Esophagus mucosa (tissue), 1 donor: Measurements from ENCODE around the gene EVI2B. TPM values are rescaled to one million over a fixed set of nuclear protein-coding genes. Genes with fewer than 3 reads are reported as not detected.
"Not testable (repeated sequence)": the region's sequence is repeated elsewhere in the genome, so short reads cannot be mapped to it uniquely, and the experiment has no call there.

Experiments
- ATAC-seq: fragments of 200-7000 bp; cut with Tn5 transposase; one replicate; pipeline ENCODE4 v1.9.1; 2020
- total RNA-seq: library from RNA; stranded (reverse); gene quantifications from one replicate; pipeline ENCODE4 v1.2.4, GENCODE V29; 2023
- donor health status: DM: yes; HTN: yes; CAD: no.

Gene EVI2B
- total RNA-seq, 1 donor from 2014 or later, result 1.3 TPM

DNA sequence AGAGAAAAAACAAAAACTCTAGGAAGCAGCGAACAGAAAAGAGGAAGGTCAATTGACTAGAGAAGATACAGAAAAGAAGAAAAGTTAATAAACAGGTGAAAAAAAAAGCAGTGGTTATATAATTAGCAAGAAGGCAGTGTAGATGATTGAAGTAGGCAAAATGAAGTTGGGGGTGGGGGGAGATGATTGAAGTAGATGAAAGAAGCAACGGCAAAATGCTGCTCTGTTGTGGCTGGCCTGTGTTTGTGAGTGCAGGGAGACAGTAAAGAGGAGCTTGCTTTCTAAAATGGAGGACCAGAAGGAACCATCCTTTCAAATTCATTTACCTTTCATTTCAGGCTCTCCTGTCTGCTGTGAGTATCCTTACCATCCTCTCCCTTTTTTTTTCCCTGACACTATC, 3.6 kb downstream of the EVI2B start:
- no peak for ATAC-seq

DNA sequence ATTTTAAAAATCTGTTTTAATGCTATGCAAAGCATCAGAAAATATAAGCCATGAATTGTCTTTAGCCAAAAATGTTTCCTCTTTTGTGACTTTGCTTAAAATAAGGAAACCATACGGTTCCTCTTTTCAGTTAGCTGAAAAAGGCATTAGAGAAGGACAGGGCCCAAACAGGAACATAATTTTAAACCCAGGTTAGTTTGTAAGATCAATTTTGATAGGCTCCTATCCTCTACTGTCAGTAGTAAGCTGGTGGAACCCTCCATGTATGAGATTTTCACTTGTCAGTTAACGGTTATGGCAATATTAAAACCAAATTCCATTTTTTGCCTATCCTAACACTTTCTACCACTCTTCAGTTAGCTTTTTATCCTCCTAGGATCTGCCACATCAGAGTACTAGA, 4.3 kb downstream of the EVI2B start:
- peak; percentile 38 for ATAC-seq

DNA sequence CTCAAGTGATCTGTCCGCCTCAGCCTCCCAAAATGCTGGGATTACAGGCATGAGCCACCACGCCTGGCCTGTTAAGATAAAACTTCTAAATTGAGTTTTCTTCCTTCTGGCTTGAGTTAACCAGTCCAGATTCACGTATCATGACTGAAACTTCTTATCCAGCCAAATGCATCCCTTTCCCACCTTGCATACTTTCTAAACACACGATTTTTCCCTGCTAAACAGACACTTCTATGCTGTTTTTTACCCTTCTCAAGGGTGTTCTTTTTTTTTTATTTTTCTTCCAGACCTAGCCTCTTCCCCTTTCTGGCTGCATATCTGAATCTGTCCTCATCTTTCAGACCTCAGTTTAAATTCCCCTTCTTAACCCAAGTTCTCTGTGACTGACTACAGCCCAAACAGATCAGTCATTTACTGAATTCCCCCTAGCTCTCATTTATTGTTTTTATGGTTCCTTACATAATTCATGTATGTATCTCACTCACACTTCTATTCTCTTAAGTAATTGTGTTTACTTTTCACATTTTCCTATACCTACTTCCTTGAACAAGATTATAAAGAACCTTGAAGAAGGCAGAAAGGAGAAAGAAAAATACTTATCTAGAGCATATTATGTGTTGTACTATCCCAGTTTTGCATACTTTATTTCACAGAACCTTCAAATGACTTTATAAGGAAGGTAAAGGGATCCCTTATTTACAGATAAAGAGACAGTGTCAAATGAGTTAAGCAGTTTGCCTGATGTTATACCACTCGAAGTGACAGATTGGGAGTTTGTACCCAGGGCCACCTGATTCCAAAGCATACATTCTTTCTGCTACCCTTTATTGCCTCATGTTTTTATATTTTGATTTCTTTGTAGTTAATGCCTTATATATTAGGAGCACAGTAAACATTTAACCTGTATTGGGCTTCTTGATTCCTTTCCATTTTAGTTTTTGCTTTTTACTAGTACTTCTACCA, 5.2 kb downstream of the EVI2B start:
- ATAC-seq, result no peak

DNA sequence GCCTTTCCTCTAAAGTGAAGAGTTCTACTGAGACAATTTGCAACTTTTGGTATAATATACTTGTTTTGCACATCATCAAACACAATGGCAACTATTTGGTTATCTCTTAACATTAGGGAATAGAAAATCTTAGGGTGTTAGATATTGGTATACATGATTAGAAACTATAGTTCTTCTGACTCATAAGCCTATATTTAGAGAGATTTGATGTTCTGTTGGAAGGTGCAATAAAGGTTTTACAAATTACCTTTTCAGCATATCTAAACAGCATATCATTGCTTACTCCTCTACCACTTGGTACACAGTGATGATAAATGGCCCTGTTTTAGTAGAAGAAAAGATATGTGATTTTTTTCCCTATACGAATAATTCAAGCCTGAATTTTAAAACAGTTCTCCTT, 6.2 kb downstream of the EVI2B start:
- no peak for ATAC-seq

- ATAC-seq, result no peak
Observed at GRCh38 chr17:31299624-31300023, 14.2 kb downstream of the EVI2B start.

GRCh38 chr17:31297090-31297489, 16.8 kb downstream of the EVI2B start, which contains the start of gene OMG:
OMG (minus strand) TSS chr17:31297239; CDS start chr17:31296331, 908 bp downstream.
- ATAC-seq, result no peak

DNA sequence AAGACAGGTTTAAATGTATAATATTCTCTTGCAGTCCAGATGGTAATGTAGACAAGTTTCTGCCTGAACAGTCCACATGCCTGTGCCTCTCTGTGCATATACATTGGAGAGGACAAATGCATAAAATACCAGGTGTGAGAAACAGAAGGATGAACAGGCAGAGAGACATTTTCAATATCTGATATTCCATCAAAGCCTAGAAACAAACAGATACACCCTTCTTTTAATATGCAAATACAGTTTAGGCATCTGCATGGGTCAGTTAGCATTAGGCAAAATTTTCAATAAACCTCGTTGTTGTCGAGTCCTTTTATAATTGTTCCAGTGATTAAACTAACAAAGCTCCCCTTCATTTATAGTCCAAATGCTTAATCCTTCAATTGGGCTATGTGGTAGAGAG, 17.7 kb downstream of the EVI2B start:
- ATAC-seq, result no peak

DNA sequence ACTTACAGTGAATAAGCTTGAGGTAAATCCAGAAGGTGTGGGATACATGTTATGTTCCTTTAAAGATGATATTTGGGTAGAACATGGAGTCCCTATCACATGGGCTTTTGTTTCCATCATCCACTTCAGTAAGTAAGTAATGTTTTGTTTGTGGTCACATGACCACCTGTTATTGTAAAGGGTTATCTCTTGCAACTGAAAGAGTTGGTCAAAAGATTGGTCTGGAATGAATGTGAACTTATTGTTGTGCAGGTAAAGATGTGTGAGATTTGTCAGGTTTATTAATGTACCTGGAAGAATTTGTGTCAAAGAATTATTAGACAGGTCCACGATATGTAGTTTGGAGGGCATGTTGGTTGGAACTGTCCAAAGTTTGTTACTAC, 18.4 kb downstream of the EVI2B start:
- ATAC-seq, result no peak

GRCh38 chr17:31294820-31295488, 18.9 kb downstream of the EVI2B start:
- ATAC-seq, result no peak

GRCh38 chr17:31294231-31294630, 19.6 kb downstream of the EVI2B start:
- no peak for ATAC-seq

GRCh38 chr17:31293581-31293980, 20.3 kb downstream of the EVI2B start:
- no peak for ATAC-seq

DNA sequence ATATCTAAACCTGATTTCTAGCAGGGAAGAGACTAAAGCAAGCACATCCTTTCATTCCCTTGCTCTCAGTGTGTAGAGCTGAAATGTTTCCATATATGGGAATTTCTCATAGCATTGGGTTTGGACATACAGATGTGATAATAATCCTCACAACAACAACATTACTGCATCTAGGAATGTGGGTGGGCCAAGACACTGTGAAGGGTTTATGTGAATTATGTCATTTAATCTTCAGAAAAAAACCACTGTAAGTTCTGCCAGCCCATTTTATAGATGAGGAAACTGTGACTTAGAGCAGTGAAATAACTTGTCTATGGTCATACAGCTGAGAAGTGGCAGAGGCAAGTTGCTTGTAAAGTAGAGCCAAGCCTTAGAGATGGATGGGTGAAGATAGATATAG, 22.0 kb downstream of the EVI2B start:
- ATAC-seq, result no peak

- no peak for ATAC-seq
Observed at GRCh38 chr17:31289790-31290189, 24.1 kb downstream of the EVI2B start.

DNA sequence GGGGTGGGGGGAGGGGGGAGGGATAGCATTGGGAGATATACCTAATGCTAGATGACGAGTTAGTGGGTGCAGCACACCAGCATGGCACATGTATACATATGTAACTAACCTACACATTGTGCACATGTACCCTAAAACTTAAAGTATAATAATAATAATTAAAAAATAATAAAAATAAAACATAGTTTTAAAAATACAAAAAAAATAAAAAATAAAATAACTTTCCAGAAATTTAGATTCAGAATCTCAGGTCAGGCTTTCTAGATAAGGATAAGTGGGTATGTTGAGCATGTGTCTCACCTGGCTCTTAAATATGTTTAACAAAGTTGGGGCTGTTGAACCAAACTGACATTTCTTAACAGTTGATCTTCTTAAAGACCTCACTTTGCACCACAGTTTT, 25.9 kb downstream of the EVI2B start:
- ATAC-seq, result not testable (repeated sequence)

DNA sequence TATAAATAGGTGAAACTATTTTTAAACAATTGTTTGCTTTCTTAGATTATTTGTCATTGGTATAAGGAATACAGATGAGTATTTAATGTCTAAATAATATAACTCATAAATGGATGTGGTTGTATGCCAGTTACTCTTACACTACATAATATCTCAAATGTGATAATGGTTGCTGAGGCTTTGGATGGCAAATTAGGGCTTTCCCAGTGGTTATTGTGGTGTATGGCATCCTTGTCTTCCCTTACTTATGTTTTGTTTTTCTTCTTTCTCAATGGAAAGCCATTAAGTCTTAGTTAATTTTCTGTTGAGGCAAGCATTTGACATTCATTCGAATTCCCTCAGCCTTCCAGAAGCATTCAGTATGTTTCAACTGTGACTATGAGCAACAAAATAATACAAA, 27.3 kb downstream of the EVI2B start:
- ATAC-seq, result no peak

- no peak for ATAC-seq
Observed at GRCh38 chr17:31283841-31284240, 30.0 kb downstream of the EVI2B start.

DNA sequence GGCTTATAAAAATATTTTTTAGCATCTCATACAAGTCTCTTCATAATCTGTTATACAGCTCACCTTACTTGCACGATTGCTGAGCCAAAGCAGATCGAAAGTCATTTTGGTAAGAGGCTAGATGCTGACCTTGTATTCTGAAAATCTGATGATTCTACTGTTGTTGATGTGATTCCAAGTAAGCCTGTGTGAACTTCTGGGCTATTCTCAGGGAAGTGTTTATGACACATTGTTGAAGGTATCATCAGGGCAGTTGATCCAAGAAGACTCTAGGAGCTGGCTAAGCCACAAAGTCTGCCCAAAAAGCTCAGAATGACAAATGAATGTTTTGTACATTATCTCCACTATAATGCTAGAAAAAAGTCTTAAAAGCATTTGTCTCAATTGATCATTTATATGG, 32.8 kb downstream of the EVI2B start:
- ATAC-seq, result no peak

GRCh38 chr17:31279401-31279800, 34.5 kb downstream of the EVI2B start:
- no peak for ATAC-seq

DNA sequence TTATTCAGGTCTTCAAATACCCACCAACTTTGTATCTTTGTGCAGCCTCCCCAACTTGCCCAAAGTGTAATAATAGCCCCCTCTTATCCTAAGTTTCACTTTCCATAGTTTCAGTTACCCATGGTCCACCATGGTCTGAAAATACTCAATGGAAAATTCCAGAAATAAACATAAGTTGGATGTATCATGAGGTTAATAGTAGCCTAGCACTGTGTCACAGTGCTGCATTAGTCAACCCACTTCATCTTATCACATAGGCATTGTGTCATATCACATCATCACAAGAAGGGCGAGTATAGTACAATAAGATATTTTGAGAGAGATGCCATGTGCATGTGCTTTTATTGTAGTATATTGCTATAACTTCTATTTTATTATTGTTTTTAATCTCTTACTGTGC, 38.7 kb downstream of the EVI2B start:
- no peak for ATAC-seq

- peak; percentile 90 for ATAC-seq
Observed at GRCh38 chr17:31274252-31274651, 39.6 kb downstream of the EVI2B start.

DNA sequence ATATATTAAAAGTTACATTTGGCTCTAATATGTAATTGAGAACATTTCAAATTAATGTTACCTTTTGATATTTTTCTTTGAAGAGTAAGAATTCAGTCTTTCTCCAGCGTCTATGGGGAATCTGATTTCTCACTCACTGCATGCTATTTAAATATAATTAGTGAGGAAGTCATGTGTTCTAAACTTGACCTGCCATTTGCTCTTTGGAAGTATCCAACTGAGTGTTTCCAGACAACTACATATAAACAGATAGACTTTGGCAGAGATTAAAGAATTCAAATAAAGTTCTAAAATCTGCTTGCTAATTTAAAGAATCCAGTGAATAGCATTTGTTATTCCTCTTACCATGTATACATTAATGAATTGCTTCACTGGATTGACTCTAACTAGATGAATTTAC, 40.3 kb downstream of the EVI2B start:
- no peak for ATAC-seq

DNA sequence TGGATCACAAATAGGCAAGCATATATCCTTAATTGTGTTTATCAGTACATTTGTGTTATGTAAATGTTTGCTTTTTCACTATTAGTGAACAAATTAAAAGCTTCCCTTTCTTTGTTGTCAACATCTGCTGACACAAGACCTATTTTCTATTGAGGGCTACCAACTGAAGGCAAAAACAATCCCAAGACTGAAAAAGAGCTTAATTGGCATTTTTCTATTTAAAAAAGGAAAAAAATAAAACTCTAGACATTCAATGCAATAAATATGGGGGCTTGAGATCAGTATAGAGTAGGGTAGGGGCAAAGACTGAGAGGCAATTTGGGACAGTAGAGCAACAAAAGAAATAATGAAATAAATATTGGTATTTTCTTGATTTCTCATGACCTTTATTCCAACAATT, 41.1 kb downstream of the EVI2B start:
- no peak for ATAC-seq

GRCh38 chr17:31272236-31272635, 41.6 kb downstream of the EVI2B start:
- no peak for ATAC-seq

DNA sequence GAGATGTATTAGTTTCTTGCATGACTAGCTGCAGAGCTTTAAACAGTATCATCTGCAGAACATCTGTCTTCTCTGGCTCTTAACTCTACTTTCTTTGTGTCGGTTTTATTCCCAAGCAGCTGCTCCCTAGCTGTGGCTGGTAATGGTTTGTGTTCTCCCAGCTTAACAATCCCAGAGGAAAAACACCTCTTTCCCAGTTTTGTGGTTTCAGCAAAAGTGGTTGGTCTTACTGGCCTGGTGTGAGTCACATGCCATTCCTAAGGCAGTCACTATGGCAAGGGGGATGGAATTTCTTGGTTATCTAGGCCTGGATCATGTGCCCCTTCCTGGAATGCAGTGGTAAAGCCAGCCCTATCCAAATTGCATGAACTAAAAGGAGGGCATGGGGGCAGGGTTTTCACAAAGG, 44.3 kb downstream of the EVI2B start:
- no peak for ATAC-seq
